Tibial nerve (tissue), 4 donors: ENCODE data around the gene RHOC. TPM values are rescaled to one million over a fixed set of nuclear protein-coding genes. Genes with fewer than 3 reads are reported as not detected.

Experiments
- DNase-seq, 2 donors: peaks; one replicate each; pipeline ENCODE4 v3.0.0-alpha.2; 2019; ENCODE audit warnings: low spot score in 2 of 2
- H3K27ac ChIP-seq, 4 donors: fragments of 200-600 bp; sonication (generic) in 3 of 4; one replicate each; pipeline ENCODE4 v1.5.1; 2017 to 2019; ENCODE audit warnings: mild to moderate bottlenecking in 1 of 4
- H3K27me3 ChIP-seq, 2 donors: fragments of 200-600 bp; sonication (generic) in 1 of 2; one replicate each; pipeline versions ENCODE4 v1.5.1 to v1.6.0; 2017 to 2019
- H3K36me3 ChIP-seq, 3 donors: fragments of 200-600 bp; sonication (generic); one replicate each; pipeline ENCODE4 v1.5.1; 2018 to 2019
- H3K4me1 ChIP-seq, 4 donors: fragments of 200-600 bp; sonication (generic) in 3 of 4; one replicate each; pipeline ENCODE4 v1.5.1; 2017 to 2019
- H3K4me3 ChIP-seq, 4 donors: fragments of 200-600 bp; sonication (generic) in 3 of 4; one replicate each; pipeline ENCODE4 v1.5.1; 2017 to 2019; ENCODE audit warnings: mild to moderate bottlenecking in 1 of 4, moderate library complexity in 1 of 4
- H3K9me3 ChIP-seq, 4 donors: fragments of 200-600 bp; sonication (generic) in 3 of 4; one replicate each; pipeline ENCODE4 v1.5.1; 2017 to 2019
- EP300 ChIP-seq, 2 donors: sonication (generic); formaldehyde crosslinking; IDR thresholded peaks; one replicate each; pipeline ENCODE4 v1.6.1; 2017; ENCODE audit warnings: antibody characterized with exemption in 2 of 2, mild to moderate bottlenecking in 1 of 2
- POLR2A ChIP-seq, 2 donors: fragments of 450-650 bp; IDR thresholded peaks; one replicate each; pipeline ENCODE4 v1.6.1; 2017; ENCODE audit warnings: antibody characterized with exemption in 2 of 2, mild to moderate bottlenecking in 2 of 2, moderate library complexity in 2 of 2
- WGBS, 2 donors: methylation state at CpG; one replicate each; pipeline ENCODE4 v1.1.5; 2018; 5-methylcytosine and 5-hydroxymethylcytosine counted together
- total RNA-seq, 4 donors: library from RNA; depleted of rRNA; stranded (reverse); fragments of >200 nt; gene quantifications; one replicate each; pipeline ENCODE4 v1.1.0, GENCODE V29; 2016
- TF ChIP-seq, protein P1 (sequence below), 5 experiments: fragments of 200-600 bp in 3 of 5; fragments of 450-650 bp in 2 of 5; sonication (generic) in 3 of 5; IDR thresholded peaks; one replicate each; pipeline ENCODE4 v1.5.1; 2016 to 2019; ENCODE audit warnings: antibody characterized with exemption in 5 of 5, mild to moderate bottlenecking in 3 of 5, moderate library complexity in 2 of 5

RHOC gene
- total RNA-seq, 4 donors from 2014 or later, result 225 to 297 (median 293) TPM

DNA sequence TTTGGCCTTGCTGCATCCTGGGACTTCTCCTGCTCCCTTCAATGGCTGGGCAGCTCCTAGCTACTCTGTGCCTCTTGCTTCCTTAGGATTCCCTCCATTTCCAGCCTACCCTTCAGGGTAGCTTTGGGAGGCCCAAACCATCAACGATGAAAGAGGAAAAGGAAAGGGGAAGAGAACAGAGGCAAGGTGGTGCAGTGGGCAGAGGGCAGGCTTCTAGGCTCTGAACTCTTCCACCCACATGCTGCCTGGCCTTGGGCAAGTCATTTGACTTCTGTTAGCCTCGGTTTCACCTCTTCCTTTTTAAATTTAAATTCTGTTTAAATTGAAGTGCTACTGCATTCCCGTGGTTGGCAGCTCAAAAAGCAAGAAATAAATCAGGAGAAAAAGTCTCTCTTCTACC is 13.9 kb upstream of the RHOC start:
- Histone ChIP-seq H3K27ac (no peak overlapping the region), H3K4me3 (no peak overlapping the region), H3K27me3 (peaks cover 0 to 4% of the 10 kb centered on the region in 2 donors), H3K9me3 (no peaks in the 10 kb centered on the region), H3K4me1 (peaks cover 0 to 33% (median 18%) of the 10 kb centered on the region in 4 donors), H3K36me3 (no peaks in the 10 kb centered on the region)
- no peak for DNase-seq
- 73 to 80% methylated on average over 3 of the region's 3 CpGs for WGBS, 2 donors
- TF ChIP-seq, protein P1, sequence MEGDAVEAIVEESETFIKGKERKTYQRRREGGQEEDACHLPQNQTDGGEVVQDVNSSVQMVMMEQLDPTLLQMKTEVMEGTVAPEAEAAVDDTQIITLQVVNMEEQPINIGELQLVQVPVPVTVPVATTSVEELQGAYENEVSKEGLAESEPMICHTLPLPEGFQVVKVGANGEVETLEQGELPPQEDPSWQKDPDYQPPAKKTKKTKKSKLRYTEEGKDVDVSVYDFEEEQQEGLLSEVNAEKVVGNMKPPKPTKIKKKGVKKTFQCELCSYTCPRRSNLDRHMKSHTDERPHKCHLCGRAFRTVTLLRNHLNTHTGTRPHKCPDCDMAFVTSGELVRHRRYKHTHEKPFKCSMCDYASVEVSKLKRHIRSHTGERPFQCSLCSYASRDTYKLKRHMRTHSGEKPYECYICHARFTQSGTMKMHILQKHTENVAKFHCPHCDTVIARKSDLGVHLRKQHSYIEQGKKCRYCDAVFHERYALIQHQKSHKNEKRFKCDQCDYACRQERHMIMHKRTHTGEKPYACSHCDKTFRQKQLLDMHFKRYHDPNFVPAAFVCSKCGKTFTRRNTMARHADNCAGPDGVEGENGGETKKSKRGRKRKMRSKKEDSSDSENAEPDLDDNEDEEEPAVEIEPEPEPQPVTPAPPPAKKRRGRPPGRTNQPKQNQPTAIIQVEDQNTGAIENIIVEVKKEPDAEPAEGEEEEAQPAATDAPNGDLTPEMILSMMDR (IDR thresholded peaks at IDR 0.05), result no peak
- TF ChIP-seq EP300 (IDR thresholded peaks at IDR 0.05) (no peak), POLR2A (IDR thresholded peaks at IDR 0.05) (no peak)

DNA sequence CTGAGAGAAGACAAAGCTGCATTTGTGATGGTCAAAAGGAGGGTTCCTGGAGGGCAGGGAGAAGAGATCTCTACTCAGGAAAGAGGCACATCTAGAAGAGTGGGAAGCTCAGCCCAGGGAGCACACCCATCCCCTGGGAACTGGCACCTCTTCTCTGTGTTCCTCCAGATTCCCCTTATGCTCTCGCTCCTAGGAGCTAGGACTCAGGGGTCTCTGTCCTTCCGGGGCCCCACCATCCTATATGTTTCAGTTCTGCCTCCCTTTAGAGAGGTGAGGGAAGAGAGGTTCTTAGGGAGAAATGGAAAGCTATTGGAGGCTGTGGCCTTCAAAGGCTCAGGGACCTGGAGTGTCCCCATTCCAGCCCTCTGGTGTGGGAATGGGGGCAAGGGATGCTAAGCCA is 12.8 kb upstream of the RHOC start:
- TF ChIP-seq POLR2A (IDR thresholded peaks at IDR 0.05) (no peak), EP300 (IDR thresholded peaks at IDR 0.05) (no peak)
- TF ChIP-seq, protein P1 (IDR thresholded peaks at IDR 0.05), result no peak
- H3K4me1 ChIP-seq, result peaks cover 0 to 39% (median 20%) of the 10 kb centered on the region in 4 donors
- H3K36me3 ChIP-seq, result no peaks in the 10 kb centered on the region
- DNase-seq, result no peak
- WGBS, 2 donors, result 96 to 100% methylated on average over 2 of the region's 2 CpGs
- H3K4me3 ChIP-seq, result no peak overlapping the region
- H3K27me3 ChIP-seq, result peaks cover 0 to 4% of the 10 kb centered on the region in 2 donors
- no peaks in the 10 kb centered on the region for H3K9me3 ChIP-seq
- H3K27ac ChIP-seq, result no peak overlapping the region

DNA sequence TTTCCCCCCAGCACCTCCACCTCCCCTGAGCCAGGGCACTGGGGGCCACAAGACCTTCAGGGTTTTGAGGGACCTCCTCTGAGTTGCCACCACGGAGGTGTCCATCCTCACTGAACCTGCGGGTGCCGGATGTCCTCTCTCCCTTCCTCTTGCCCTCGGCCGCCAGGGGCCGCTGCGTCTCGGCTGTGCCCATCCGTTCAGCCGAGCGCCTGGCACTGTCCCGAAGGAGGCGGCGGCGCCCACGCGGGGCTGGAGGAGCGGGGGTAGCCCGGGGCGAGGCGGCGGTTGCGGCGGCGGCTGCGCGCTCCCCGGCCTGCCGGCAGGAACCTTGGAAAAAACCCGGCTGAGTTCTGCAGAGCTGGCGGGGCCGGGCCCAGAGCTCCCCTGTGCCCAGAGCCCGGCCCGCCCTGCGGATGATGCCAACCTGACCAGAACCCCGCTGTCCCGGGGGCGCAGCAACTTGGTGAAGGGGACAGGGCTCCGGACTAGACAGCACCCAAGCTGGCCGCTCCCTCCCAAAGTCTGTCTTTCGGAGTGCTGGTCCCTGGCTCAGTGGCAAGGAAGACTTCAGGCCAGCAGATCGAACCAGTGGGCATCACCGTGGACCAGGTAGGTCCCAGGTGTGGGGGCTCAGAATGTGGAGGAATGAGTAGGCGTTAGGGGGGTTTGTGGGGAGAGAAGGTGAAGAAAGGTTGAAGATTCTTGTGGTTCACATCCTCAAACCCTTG is 11.9 kb upstream of the RHOC start:
- TF ChIP-seq, protein P1 (IDR thresholded peaks at IDR 0.05), result peak; percentile 86 to 92 (median 90)
- no peak for TF ChIP-seq POLR2A (IDR thresholded peaks at IDR 0.05)
- no peaks in the 10 kb centered on the region for H3K36me3 ChIP-seq
- peak; percentile 59 to 66 for DNase-seq
- peaks cover 0 to 48% (median 28%) of the 10 kb centered on the region in 4 donors for H3K4me1 ChIP-seq
- WGBS, 2 donors, result 12 to 27% methylated on average over 21 to 42 of the region's 44 CpGs
- peaks cover 0 to 4% of the 10 kb centered on the region in 2 donors for H3K27me3 ChIP-seq
- no peak overlapping the region for H3K27ac ChIP-seq
- peak overlapping the region in 2 of 4 donors; percentile 32 to 45 for H3K4me3 ChIP-seq
- H3K9me3 ChIP-seq, result no peaks in the 10 kb centered on the region

DNA sequence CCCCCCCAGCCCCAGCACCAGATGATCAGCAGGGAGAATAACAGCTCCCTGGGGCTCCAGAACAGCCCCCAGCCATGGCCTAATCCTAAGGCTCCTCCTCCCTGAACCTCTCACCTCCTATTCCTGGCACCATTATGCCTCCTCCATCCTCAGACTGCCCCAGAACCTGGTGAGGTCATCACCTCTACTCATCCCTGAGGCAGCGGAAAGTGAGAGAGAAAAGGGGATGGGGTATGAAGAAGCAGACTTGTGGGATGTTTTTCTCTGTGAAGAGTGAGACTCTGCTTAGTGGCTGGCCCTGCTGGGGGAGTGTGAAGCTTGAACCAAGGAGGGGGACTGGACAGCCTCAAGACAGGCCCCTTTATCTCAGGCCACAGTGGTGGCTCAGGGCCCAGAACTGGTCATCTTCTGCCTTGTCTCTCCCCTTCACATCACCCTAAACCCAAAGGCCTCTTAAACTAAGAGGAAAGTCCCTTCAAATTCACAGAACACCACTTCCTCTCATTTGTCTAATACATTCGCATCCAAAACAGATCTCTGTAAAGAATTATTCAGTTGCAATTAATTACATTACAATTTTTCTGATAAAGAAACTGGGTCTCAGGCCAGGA is 10.4 kb upstream of the RHOC start:
- Histone ChIP-seq H3K27me3 (peaks cover 0 to 4% of the 10 kb centered on the region in 2 donors), H3K27ac (no peak overlapping the region), H3K4me1 (peaks cover 0 to 38% (median 18%) of the 10 kb centered on the region in 4 donors), H3K36me3 (no peaks in the 10 kb centered on the region), H3K4me3 (no peak overlapping the region), H3K9me3 (no peaks in the 10 kb centered on the region)
- TF ChIP-seq EP300 (IDR thresholded peaks at IDR 0.05), result no peak
- TF ChIP-seq POLR2A (IDR thresholded peaks at IDR 0.05), result no peak
- TF ChIP-seq, protein P1 (IDR thresholded peaks at IDR 0.05), result no peak
- WGBS, 2 donors, result 88 to 95% methylated on average over 2 of the region's 2 CpGs
- no peak for DNase-seq

DNA sequence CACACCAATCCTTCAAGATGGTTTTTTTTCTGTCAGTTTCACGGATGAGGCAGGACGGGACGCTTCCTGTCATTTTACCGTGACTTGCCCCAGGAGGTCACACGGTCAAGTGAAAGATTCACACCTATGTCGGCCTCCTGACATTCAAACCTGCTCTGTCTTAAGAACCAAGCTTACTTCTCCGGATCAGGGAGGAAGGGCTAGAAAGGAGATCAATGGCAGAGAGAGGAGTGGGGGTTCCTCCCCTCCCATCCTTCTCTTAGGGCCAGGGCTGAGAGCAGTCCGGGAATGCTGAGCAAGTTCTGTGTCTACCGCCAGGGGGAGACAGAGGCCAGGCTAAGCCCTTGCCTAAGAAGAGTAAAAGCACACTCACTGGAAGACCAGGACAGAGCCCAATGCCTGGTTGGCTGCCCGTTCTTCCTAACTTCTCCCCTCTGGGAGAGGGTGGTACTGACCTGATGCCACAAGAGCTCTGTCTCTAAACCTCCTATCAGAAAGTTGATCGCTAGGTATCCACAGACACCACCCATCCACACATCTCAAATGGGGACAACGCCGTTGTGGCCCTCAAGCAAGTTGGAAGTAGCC is 9.3 kb upstream of the RHOC start:
- TF ChIP-seq, protein P1 (IDR thresholded peaks at IDR 0.05), result peak; percentile 87 to 95 (median 92)
- TF ChIP-seq POLR2A (IDR thresholded peaks at IDR 0.05), result no peak
- DNase-seq, result peak; percentile 66 to 85
- H3K4me1 ChIP-seq, result peaks cover 0 to 32% (median 14%) of the 10 kb centered on the region in 4 donors
- H3K27ac ChIP-seq, result peak overlapping the region; percentile 53 to 80 (median 64)
- 12 to 18% methylated on average over 13 of the region's 13 CpGs for WGBS, 2 donors
- no peaks in the 10 kb centered on the region for H3K9me3 ChIP-seq
- H3K4me3 ChIP-seq, result peak overlapping the region; percentile 51 to 82 (median 73)
- peaks cover 0 to 4% of the 10 kb centered on the region in 2 donors for H3K27me3 ChIP-seq
- H3K36me3 ChIP-seq, result no peaks in the 10 kb centered on the region
